Midbrain (tissue), 1 donor: Measurements from ENCODE around the gene PCDHGA7.
A peak's percentile ranks its signal among the peaks of the same experiment; 100 is the strongest.
"Not testable (repeated sequence)": the region's sequence is repeated elsewhere in the genome, so short reads cannot be mapped to it uniquely, and the experiment has no call there.

ENCODE experiments used
- DNase-seq: peaks from one replicate; lab custom pipeline; 2025; lab: John Stamatoyannopoulos, UW

PCDHGA7 gene

DNA sequence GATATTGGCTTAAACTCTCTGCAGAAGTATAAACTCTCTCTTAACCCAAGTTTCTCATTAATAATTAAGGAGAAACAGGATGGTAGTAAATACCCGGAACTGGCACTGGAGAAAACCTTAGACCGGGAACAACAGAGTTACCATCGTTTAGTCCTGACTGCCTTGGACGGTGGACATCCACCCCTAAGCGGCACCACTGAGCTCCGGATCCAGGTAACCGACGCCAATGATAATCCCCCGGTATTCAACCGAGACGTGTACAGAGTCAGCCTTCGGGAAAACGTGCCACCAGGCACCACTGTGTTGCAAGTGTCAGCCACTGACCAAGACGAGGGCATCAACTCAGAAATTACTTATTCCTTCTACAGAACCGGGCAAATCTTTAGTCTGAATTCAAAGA, 16.1 kb downstream of the PCDHGA7 start:
- no peak for DNase-seq

DNA sequence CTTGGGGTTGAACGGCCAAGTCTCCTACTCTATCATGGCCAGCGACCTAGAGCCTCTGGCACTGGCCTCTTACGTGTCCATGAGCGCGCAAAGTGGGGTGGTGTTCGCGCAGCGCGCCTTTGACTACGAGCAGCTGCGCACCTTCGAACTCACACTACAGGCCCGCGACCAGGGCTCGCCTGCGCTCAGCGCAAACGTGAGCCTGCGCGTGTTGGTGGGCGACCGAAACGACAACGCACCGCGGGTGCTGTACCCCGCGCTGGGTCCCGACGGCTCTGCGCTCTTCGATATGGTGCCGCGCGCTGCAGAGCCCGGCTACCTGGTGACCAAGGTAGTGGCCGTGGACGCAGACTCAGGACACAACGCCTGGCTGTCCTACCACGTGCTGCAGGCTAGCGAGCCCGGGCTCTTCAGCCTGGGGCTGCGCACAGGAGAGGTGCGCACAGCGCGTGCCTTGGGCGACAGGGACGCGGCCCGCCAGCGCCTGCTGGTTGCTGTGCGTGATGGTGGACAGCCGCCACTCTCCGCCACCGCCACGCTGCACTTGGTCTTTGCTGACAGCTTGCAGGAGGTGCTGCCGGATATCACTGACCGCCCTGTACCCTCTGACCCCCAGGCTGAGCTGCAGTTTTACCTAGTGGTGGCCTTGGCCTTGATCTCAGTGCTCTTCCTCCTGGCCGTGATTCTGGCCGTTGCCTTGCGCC, 17.2 kb downstream of the PCDHGA7 start:
- no peak for DNase-seq

DNA sequence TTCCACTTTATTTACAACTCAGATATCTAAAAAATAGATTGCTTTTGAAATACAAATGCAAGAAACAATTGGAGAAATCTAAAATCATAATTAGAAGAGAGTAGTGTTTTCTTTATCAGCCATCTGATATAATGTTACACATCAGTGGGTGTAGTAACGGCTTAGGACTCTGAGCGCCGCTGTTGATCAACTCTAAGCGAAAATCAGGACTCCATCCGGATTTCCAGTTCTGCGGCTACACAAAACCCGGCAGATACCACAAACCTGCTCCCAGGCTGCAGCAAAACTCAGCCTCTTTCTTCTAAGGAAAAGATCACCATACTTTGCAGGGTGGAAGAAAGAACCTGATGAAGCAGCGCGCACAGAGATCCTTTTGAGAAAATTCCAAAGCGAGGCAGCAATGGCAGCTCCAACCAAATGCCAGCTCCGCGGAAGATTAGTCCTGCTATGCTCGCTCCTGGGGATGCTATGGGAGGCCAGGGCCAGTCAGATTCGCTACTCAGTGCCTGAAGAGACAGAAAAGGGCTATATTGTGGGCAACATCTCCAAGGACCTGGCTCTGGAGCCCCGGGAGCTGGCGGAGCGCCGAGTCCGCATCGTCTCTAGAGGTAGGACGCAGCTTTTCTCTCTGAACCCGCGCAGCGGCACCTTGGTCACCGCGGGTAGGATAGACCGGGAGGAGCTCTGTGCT, 20.2 kb downstream of the PCDHGA7 start, which contains the start of gene PCDHGA9:
PCDHGA9 (plus strand) TSS at position 226 of the 691 bp plus-strand sequence; CDS start at position 401, 175 bp downstream.
- no peak for DNase-seq

DNA sequence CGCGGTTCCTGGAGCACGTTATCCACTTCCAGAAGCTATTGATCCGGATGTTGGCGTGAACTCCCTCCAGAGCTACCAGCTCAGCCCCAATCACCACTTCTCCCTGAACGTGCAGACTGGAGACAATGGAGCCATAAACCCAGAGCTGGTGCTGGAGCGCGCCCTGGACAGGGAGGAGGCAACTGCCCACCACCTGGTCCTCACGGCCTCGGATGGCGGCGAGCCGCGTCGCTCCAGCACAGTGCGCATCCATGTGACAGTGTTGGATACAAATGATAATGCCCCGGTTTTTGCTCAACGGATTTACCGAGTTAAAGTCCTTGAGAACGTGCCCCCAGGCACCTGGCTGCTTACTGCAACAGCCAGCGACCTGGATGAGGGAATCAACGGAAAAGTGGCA, 20.8 kb downstream of the PCDHGA7 start:
- no peak for DNase-seq

DNA sequence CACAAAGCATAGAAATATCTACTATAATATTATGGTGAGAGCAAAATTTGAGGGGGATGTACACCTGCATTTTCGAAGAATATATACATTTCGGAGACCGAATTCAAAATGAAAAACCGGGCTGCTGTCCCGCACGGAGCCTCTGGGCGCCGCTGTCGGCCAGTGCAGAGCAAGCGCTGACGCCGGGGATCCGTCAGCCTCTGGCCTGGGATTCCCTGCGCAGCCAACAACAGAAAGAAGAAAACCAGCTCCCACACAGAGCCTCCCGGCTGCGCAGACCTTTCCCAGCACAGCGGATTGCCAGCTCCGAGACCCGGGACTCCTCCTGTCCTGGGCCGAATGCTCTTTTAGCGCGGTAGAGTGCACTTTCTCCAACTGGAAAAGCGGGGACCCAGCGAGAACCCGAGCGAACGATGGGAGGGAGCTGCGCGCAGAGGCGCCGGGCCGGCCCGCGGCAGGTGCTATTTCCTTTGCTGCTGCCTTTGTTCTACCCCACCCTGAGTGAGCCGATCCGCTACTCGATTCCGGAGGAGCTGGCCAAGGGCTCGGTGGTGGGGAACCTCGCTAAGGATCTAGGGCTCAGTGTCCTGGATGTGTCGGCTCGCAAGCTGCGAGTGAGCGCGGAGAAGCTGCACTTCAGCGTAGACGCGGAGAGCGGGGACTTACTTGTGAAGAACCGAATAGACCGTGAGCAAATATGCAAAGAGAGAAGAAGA, 25.4 kb downstream of the PCDHGA7 start, which contains the start of gene PCDHGB6:
PCDHGB6 (plus strand) TSS at position 232 of the 716 bp plus-strand sequence; CDS start at position 414, 182 bp downstream.
- DNase-seq = not testable (repeated sequence)

DNA sequence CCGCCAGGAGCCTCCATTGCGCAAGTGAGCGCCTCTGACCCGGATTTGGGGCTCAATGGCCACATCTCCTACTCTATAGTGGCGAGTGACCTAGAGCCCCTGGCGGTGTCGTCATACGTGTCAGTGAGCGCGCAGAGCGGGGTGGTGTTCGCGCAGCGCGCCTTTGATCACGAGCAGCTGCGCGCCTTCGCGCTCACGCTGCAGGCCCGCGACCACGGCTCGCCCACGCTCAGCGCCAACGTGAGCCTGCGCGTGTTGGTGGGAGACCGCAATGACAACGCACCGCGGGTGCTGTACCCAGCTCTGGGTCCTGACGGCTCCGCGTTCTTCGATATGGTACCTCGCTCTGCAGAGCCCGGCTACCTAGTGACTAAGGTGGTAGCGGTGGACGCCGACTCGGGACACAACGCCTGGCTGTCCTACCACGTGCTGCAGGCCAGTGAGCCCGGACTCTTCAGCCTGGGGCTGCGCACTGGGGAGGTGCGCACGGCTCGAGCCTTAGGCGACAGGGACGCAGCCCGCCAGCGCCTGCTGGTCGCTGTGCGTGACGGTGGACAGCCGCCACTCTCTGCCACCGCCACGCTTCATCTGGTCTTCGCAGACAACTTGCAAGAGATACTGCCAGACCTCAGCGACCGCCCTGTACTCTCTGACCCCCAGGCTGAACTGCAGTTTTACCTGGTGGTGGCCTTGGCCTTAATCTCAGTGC, 27.2 kb downstream of the PCDHGA7 start:
- no peak for DNase-seq

DNA sequence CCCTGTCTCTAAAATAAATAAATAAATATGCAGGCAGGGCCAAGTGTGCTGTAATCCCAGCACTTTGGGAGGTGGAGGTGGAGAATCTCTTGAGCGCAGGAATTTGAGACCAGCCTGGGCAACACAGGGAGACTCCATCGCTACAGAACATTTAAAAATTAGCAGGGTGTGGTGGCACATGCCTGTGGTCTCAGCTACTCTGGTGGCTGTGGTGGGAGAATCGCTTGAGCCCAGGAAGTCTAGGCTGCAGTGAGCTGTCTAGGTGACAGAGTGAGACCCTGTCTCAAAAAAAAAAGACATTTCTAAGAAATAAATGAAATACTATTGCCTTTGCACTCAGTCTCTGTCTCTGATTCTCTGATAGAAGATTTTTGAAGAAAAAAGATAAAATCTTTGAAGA, 29.0 kb downstream of the PCDHGA7 start:
- no peak for DNase-seq

DNA sequence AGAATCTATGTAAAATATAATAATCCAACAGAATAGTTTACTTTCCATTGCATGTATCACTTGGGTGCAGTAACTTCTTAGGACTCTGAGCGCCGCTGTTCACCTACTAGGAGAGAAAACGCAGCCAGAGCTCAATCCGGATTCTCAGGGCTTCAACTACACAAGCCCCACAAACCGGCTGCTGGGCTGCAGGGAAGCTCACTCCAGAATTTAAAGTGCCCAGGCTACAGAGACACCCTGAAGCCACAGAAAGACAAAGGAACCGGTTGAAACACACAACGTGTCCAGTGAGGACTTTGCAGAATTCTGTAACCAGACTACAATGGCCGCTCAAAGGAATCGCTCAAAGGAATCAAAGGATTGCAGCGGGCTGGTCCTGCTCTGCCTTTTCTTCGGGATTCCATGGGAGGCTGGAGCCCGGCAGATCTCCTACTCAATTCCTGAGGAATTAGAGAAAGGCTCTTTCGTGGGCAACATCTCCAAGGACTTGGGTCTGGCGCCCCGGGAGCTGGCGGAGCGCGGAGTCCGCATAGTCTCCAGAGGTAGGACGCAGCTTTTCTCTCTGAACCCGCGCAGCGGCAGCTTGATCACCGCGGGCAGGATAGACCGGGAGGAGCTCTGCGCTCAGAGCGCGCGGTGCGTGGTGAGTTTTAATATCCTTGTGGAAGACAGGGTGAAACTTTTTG, 30.5 kb downstream of the PCDHGA7 start, which contains the start of gene PCDHGA10:
PCDHGA10 (plus strand) TSS at position 134 of the 686 bp plus-strand sequence; CDS start at position 323, 189 bp downstream.
- peak; percentile 11 for DNase-seq

DNA sequence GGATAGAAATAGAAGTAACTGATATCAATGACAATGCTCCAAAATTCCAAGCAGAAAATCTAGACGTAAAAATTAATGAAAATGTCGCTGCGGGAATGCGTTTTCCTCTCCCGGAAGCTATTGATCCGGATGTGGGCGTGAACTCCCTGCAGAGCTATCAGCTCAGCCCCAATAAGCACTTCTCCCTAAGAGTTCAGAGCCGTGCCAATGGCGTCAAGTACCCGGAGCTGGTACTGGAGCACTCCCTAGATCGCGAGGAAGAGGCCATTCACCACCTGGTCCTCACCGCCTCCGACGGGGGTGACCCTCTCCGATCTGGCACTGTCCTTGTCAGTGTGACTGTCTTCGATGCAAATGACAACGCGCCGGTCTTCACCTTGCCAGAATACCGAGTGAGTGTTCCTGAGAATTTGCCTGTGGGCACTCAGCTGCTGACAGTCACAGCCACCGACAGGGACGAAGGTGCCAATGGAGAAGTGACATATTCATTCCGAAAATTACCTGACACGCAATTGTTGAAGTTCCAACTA, 31.1 kb downstream of the PCDHGA7 start:
- DNase-seq = no peak

DNA sequence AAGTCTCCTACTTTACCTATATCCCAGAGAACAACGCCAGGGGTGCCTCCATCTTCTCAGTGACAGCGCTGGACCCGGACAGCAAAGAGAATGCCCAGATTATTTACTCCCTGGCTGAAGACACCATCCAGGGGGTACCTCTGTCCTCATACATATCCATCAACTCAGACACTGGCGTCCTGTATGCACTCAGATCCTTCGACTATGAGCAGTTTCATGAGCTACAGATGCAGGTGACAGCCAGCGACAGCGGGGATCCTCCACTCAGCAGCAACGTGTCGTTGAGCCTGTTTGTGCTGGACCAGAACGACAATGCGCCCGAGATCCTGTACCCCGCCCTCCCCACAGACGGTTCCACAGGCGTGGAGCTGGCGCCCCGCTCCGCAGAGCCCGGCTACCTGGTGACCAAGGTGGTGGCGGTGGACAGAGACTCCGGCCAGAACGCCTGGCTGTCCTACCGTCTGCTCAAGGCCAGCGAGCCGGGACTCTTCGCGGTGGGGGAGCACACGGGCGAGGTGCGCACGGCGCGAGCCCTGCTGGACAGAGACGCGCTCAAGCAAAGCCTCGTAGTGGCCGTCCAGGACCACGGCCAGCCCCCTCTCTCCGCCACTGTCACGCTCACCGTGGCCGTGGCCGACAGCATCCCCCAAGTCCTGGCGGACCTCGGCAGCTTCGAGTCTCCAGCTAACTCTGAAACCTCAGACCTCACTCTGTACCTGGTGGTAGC, 32.2 kb downstream of the PCDHGA7 start:
- DNase-seq = not testable (repeated sequence)

DNA sequence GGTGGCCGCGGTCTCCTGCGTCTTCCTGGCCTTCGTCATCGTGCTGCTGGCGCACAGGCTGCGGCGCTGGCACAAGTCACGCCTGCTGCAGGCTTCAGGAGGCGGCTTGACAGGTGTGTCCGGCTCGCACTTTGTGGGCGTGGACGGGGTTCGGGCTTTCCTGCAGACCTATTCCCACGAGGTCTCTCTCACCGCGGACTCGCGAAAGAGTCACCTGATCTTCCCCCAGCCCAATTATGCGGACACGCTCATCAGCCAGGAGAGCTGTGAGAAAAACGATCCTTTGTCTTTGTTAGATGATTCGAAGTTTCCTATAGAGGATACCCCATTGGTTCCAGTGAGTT, 32.7 kb downstream of the PCDHGA7 start:
- not testable (repeated sequence) for DNase-seq

DNA sequence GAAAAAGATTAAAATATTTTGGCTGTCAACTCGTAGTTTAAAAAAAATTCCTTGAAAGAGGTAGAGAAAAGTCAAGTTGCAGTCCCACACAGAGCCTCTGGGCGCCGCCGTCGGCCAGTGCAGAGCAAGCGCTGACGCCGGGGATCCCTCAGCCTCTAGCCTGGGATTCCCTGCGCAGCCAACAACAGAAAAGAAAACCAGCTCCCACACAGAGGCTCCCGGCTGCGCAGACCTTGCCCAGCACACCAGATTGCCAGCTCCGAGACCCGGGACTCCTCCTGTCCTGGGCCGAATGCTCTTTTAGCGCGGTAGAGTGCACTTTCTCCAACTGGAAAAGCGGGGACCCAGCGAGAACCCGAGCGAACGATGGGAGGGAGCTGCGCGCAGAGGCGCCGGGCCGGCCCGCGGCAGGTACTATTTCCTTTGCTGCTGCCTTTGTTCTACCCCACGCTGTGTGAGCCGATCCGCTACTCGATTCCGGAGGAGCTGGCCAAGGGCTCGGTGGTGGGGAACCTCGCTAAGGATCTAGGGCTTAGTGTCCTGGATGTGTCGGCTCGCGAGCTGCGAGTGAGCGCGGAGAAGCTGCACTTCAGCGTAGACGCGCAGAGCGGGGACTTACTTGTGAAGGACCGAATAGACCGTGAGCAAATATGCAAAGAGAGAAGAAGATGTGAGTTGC, 35.1 kb downstream of the PCDHGA7 start, which contains the start of gene PCDHGB7:
PCDHGB7 (plus strand) TSS at position 184 of the 679 bp plus-strand sequence; CDS start at position 367, 183 bp downstream.
- peak; percentile 41 for DNase-seq

DNA sequence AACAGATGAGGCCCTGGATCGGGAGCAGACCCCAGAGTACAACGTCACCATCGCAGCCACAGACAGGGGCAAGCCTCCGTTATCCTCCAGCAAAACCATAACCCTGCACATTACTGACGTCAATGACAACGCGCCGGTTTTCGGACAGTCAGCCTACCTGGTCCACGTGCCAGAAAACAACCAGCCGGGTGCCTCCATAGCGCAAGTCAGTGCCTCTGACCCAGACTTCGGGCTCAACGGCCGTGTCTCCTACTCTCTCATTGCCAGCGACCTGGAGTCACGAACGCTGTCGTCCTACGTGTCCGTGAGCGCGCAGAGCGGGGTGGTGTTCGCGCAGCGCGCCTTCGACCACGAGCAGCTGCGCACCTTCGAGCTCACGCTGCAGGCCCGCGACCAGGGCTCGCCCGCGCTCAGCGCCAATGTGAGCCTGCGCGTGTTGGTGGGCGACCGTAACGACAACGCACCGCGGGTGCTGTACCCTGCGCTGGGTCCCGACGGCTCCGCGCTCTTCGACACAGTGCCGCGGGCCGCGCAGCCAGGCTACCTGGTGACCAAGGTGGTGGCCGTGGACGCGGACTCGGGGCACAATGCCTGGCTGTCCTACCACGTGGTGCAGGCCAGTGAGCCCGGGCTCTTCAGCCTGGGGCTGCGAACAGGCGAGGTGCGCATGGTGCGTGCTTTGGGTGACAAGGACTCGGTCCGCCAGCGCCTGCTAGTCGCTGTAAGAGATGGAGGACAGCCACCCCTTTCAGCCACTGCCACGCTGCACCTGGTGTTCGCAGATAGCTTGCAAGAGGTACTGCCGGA, 36.7 kb downstream of the PCDHGA7 start:
- DNase-seq = no peak

DNA sequence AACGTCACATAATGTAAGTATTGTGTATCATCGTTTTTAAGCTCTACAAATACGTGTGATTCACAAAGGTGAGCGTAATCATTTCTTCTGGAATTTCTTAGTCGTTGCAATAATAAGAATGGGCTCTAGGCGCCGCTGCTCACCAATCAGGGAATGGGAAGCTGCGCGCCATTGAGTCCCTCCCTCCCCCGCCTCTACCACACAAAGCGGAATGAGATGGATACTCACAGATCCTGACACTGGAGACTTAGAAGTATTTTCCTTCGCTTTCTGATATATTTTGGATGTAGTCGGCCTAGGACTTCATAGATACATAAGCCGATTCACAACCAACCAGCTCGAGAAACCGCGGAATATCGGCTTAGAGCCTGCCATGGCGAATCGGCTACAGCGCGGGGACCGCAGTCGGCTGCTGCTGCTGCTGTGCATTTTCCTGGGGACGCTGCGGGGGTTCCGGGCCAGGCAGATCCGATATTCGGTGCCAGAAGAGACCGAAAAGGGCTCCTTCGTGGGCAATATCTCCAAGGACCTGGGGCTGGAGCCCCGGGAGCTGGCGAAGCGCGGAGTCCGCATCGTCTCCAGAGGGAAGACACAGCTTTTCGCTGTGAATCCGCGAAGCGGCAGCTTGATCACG, 38.4 kb downstream of the PCDHGA7 start, which contains the start of gene PCDHGA11:
PCDHGA11 (plus strand) TSS at position 197 of the 634 bp plus-strand sequence; CDS start at position 374, 177 bp downstream.
- DNase-seq = no peak

DNA sequence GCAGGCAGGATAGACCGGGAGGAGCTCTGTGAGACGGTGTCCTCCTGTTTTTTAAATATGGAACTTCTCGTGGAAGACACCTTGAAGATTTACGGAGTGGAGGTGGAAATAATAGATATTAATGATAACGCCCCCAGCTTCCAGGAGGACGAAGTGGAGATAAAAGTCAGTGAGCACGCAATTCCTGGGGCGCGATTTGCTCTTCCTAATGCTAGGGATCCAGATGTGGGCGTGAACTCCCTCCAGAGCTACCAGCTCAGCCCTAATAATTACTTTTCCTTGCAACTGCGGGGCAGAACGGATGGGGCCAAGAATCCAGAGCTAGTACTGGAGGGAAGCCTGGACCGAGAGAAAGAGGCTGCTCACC, 38.9 kb downstream of the PCDHGA7 start:
- DNase-seq = no peak

DNA sequence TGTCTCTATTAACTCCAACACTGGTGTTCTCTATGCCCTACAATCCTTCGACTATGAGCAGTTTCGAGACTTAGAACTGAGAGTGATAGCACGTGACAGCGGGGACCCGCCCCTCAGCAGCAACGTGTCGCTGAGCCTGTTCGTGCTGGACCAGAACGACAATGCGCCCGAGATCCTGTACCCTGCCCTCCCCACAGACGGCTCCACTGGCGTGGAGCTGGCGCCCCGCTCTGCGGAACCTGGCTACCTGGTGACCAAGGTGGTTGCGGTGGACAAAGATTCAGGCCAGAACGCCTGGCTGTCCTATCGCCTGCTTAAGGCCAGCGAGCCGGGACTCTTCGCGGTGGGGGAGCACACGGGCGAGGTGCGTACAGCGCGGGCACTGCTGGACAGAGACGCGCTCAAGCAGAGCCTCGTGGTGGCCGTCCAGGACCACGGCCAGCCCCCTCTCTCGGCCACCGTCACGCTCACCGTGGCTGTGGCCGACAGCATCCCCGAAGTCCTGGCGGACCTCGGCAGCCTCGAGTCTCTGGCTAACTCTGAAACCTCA, 40.3 kb downstream of the PCDHGA7 start:
- no peak for DNase-seq

DNA sequence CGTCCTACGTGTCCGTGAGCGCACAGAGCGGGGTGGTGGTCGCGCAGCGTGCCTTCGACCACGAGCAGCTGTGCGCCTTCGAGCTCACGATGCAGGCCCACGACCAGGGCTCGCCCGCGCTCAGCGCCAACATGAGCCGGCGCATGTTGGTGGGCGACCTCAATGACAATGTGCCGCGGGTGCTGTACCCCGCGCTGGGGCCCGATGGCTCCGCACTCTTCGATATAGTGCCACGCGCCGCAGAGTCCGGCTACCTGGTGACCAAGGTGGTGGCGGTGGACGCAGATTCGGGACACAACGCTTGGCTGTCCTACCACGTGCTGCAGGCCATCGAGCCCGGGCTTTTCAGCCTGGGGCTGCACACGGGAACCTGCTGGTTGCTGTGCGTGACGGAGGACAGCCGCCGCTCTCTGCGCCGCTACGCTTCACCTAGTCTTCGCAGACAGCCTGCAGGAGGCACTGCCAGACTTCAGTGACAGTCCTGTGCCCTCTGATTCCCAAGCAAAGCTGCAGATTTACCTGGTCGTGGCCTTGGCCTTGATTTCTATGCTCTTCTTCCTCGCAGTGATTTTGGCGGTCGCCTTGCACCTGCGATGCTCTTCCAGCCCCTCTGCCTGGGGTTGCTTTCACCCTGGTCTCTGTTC, 45.4 kb downstream of the PCDHGA7 start:
- DNase-seq = no peak
